HepG2 (cell line): ENCODE data around the gene COG1. TPM values are rescaled to one million over a fixed set of nuclear protein-coding genes. Genes with fewer than 3 reads are reported as not detected.

Experiments
- ARNT2 ChIP-seq: sonication (generic); formaldehyde crosslinking; IDR thresholded peaks from 2 replicates; pipeline ENCODE4 v1.8.0; 2022; ENCODE audit warnings: mild to moderate bottlenecking, low read depth, missing genetic modification reagents, moderate library complexity
- BCL3 ChIP-seq: sonication (generic); formaldehyde crosslinking; IDR thresholded peaks from 2 replicates; pipeline ENCODE4 v1.5.1; 2020; ENCODE audit warnings: mild to moderate bottlenecking, missing genetic modification reagents, moderate library complexity
- CBX1 ChIP-seq: IDR thresholded peaks from one replicate; pipeline ENCODE4 v1.6.1; 2016; ENCODE audit warnings: antibody characterized with exemption, low read depth
- CTCF ChIP-seq: sonication (generic); formaldehyde crosslinking; IDR thresholded peaks from 2 replicates; pipeline ENCODE4 v1.5.0; 2020; ENCODE audit warnings: mild to moderate bottlenecking, missing genetic modification reagents, moderate library complexity
- DRAP1 ChIP-seq: IDR thresholded peaks from 2 replicates; pipeline ENCODE4 v1.6.1; 2016; ENCODE audit warnings: missing genetic modification reagents, missing compliant biosample characterization
- GLMP ChIP-seq: sonication (generic); formaldehyde crosslinking; IDR thresholded peaks from 2 replicates; pipeline ENCODE4 v1.9.0; 2021; ENCODE audit warnings: missing genetic modification reagents, mild to moderate bottlenecking, borderline replicate concordance
- HMGA1 ChIP-seq: sonication (generic); formaldehyde crosslinking; conservative IDR thresholded peaks from 2 replicates; pipeline ENCODE4 v1.4.0; 2020; ENCODE audit warnings: missing genetic modification reagents
- HNRNPH1 ChIP-seq: fragments of 200-400 bp; formaldehyde crosslinking; optimal IDR thresholded peaks from 2 replicates; pipeline ENCODE3; 2017; ENCODE audit warnings: mild to moderate bottlenecking, low read depth, low read length
- JUNB ChIP-seq: sonication (generic); formaldehyde crosslinking; IDR thresholded peaks from 2 replicates; pipeline ENCODE4 v1.8.0; 2022; ENCODE audit warnings: missing genetic modification reagents, mild to moderate bottlenecking, borderline replicate concordance
- LRRFIP1 ChIP-seq: sonication (generic); formaldehyde crosslinking; conservative IDR thresholded peaks from 2 replicates; pipeline ENCODE4 v1.4.0; 2020; ENCODE audit warnings: missing genetic modification reagents
- MAX ChIP-seq: IDR thresholded peaks from 2 replicates; pipeline ENCODE4 v1.6.1; 2012; ENCODE audit warnings: inconsistent platforms
- MEIS2 ChIP-seq: sonication (generic); formaldehyde crosslinking; IDR thresholded peaks from 2 replicates; pipeline ENCODE4 v1.9.0; 2021; ENCODE audit warnings: mild to moderate bottlenecking, missing genetic modification reagents
- NFYB ChIP-seq: sonication (generic); formaldehyde crosslinking; IDR thresholded peaks from 2 replicates; pipeline ENCODE4 v1.4.0; 2020; ENCODE audit warnings: missing genetic modification reagents
- ZMAT3 ChIP-seq: sonication (generic); formaldehyde crosslinking; conservative IDR thresholded peaks from 2 replicates; pipeline ENCODE4 v1.7.0; 2021; ENCODE audit warnings: missing genetic modification reagents
- ZNF280B ChIP-seq: sonication (generic); formaldehyde crosslinking; IDR thresholded peaks from 2 replicates; pipeline ENCODE4 v1.5.0; 2020; ENCODE audit warnings: missing genetic modification reagents, mild to moderate bottlenecking, borderline replicate concordance
- ZNF484 ChIP-seq: sonication (generic); formaldehyde crosslinking; IDR thresholded peaks from 2 replicates; pipeline ENCODE4 v1.5.1; 2020; ENCODE audit warnings: mild to moderate bottlenecking, low read depth, missing genetic modification reagents, borderline replicate concordance
- ZNF776 ChIP-seq: sonication (generic); formaldehyde crosslinking; IDR thresholded peaks from 2 replicates; pipeline ENCODE4 v1.4.0; 2020; ENCODE audit warnings: mild to moderate bottlenecking, missing genetic modification reagents
- ZNF878 ChIP-seq: sonication (generic); formaldehyde crosslinking; IDR thresholded peaks from 2 replicates; pipeline ENCODE4 v1.8.1; 2023; ENCODE audit warnings: mild to moderate bottlenecking, missing genetic modification reagents, moderate library complexity
- polyA plus RNA-seq, 8 experiments: library from polyadenylated mRNA; depleted of rRNA in 3 of 8; stranded (reverse) in 7 of 8; unstranded in 1 of 8; fragments of >200 nt; fragmentation: Illumina TruSeq in 4 of 8; extraction: Trizol in 4 of 8; gene quantifications; 2 replicates each; pipeline versions ENCODE4 v1.2.1 to v1.2.3, GENCODE V29; 2011 to 2016; ENCODE audit warnings: low read depth in 4 of 8, missing spikeins in 1 of 8, mixed read lengths in 1 of 8; ENCODE audit not compliant: insufficient read depth in 1 of 8
- total RNA-seq, 5 experiments: library from RNA; depleted of rRNA; stranded (reverse); fragments of >200 nt; fragmentation: Illumina TruSeq; extraction: Trizol; gene quantifications; 2 replicates each; pipeline ENCODE4 v1.2.3, GENCODE V29; 2016; ENCODE audit warnings: low read depth in 1 of 5

The COG1 gene
- total and polyA plus RNA-seq, 2 of the 13 experiments (the other 11 are each of a cell fraction or from before 2014, with no cell fraction given) = 36.6 to 39.7 TPM

GRCh38 chr17:73231841-73232586 lies 39.2 kb downstream of the COG1 start (continued):
- TF ChIP-seq CTCF (CRISPR knock-in tag) (peak; percentile 78), MAX (peak; percentile 66; the same call in 1 of the 2 replicates), ZNF776 (CRISPR knock-in tag) (peak; percentile 70), CBX1 (peak; percentile 76), ARNT2 (CRISPR knock-in tag) (peak; percentile 15; the same call in 1 of the 2 replicates), ZNF878 (CRISPR knock-in tag) (no peak), ZNF280B (CRISPR knock-in tag) (0 out of 2 replicates have a peak, but pooled peaks have one; percentile 70), JUNB (CRISPR knock-in tag) (no peak), MEIS2 (peak; percentile 70), GLMP (no peak), ZMAT3 (CRISPR knock-in tag) (no peak), LRRFIP1 (CRISPR knock-in tag) (no peak), ZNF484 (CRISPR knock-in tag) (0 out of 2 replicates have a peak, but pooled peaks have one; percentile 36), HMGA1 (CRISPR knock-in tag) (no peak), BCL3 (CRISPR knock-in tag) (peak; percentile 93), HNRNPH1 (no peak), NFYB (CRISPR knock-in tag) (0 out of 2 replicates have a peak, but pooled peaks have one; percentile 14), DRAP1 (peak; percentile 94)
